SK-MEL-5 (cell line): ENCODE data around the gene CEP135. TPM values are rescaled to one million over a fixed set of nuclear protein-coding genes. Genes with fewer than 3 reads are reported as not detected.

Experiments used
- DNase-seq: peaks from one replicate; pipeline ENCODE4 v3.0.0-alpha.2; 2016; ENCODE audit warnings: low read depth, low spot score
- in situ Hi-C: cut with HindIII; loops from 2 replicates; pipeline ENCODE4 v1.10.0; 2016; ENCODE audit warnings: low sequenced_read_pairs, high pct_unique_total_duplicates, low pct_unique_long_range_greater_than_20kb
- polyA plus RNA-seq, 2 experiments: library from polyadenylated mRNA; depleted of rRNA; stranded (reverse); fragments of >200 nt; gene quantifications; 2 replicates each; pipeline ENCODE4 v1.2.3, GENCODE V29; 2015
- total RNA-seq: library from RNA; depleted of rRNA; stranded (reverse); fragments of >200 nt; shearing (Covaris generic); gene quantifications from 2 replicates; pipeline ENCODE4 v1.2.3, GENCODE V29; 2014; rRNA removed

CEP135 gene
- 4.5 and 4.8 TPM in 2 replicates for total RNA-seq
- polyA plus RNA-seq (2015; cell fraction: cytosol; rRNA removed), result 2.4 and 5.5 TPM in 2 replicates
- 9.0 and 9.4 TPM in 2 replicates for polyA plus RNA-seq (2015; cell fraction: nucleus; rRNA removed)

GRCh38 chr4:55948726-55949481, at the start of gene CEP135:
Gene CEP135, plus strand, starts transcription at chr4:55948945. Its CDS starts 3,186 bp downstream, at chr4:55952131.
- in situ Hi-C loops, result no loop called here
- peak; percentile 91 for DNase-seq

GRCh38 chr4:55902677-55903076, 46.1 kb upstream of the CEP135 start:
- in situ Hi-C loops, result no loop called here
- no peak for DNase-seq

- in situ Hi-C loops, result no loop called here
These were observed 45.2 kb upstream of the CEP135 start for GRCh38 chr4:55903577-55903976.

DNA sequence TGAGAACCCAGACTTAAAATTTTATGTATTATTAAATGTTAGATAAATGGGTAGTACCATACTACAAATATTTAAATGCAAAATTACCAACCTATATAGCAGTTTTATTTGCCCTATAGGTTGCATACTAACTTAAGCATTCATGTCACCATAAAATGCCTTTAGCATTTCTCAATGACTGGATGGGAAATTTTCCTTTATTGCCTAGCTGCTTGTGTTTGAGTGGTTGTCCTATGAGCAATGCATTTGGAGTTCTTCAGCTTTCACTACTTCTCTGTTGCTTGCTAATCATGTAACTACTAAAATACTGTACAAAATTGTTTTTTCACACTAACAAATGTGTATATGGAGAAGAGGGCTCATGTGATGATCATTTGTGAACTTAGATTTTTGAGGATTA, 44.2 kb upstream of the CEP135 start:
- DNase-seq, result no peak
- in situ Hi-C loops, result no loop called here

More at GRCh38 chr4:55903577-55903976, 45.2 kb upstream of the CEP135 start:
- DNase-seq, result no peak

DNA sequence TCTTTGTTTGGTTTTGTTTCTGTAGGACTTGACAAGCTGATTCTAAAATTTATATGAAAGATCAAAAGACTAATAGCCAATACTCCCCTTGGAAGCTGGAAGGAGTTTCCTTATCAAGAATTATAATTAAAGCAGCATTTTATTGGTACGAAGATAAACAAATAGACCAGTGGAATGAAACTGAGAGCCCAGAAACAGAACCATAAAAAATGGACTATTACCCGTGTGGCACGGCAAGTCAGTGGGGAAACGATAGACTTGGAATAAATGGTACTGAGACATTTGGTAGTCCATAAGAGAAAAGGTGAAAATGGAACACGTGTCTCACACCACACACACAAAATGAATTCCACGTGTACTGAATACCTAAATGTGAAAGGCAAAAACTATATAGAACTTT, 42.4 kb upstream of the CEP135 start:
- in situ Hi-C loops, result no loop called here
- no peak for DNase-seq

DNA sequence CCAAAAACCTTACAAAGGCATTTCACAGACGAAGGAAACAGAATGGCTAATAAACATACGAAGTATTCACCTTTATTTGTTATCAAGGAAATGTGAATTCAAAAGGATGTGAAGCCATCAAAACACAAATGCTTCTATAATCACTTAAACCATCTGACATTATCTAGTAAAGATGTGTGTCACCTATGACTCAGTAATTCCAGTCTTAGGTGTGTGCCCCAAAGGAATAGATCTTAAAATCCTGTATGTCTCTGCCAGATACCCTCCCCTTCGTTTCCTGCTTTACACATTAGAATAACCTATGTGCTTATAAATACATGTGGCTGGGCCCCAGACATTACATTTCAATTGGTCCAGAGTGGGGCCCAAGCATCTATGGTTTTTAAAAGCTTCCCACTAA, 41.8 kb upstream of the CEP135 start:
- in situ Hi-C loops, result no loop called here
- no peak for DNase-seq

- DNase-seq, result no peak
- in situ Hi-C loops, result no loop called here
These were observed 41.3 kb upstream of the CEP135 start for GRCh38 chr4:55907469-55907868.

GRCh38 chr4:55910140-55910539, 38.6 kb upstream of the CEP135 start:
- in situ Hi-C loops, result no loop called here
- DNase-seq, result no peak

DNA sequence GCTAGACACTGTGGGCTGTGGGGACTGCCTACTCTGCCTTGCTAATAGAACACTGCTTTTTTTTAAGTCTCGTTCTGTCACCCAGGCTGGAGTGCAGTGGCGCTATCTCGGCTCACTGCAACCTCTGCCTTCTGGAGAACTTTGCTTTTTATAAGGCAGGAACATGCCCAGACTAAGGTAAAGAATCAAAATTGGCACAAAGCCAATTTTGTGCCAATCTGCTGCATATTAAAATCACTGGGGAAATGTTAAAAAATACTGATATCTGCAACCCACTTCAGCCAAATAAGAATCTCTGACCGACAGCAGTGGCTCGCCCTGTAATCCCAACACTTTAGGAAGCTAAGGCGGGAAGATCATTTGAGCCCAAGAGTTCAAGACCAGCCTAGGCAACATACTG, 36.5 kb upstream of the CEP135 start:
- no peak for DNase-seq
- in situ Hi-C loops, result no loop called here

GRCh38 chr4:55920571-55920970, 28.2 kb upstream of the CEP135 start:
- in situ Hi-C loops, result no loop called here
- peak; percentile 7 for DNase-seq

DNA sequence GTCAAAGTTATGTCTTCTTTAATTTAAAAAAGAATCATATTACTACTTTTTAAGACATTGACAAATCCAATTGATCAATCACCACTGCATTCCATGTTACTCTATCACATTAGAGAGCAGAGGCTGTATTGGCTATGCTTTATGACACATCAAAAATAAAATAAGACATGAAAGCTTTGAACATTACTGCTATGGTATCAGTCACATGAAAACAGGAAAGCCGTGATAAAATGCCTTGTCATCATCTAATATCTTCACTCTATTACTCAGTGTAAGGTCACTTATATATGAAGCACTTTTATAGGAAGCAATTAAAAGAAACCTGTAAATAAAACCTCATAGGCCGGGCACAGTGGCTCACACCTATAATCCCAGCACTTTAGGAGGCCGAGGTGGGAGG, 27.7 kb upstream of the CEP135 start:
- in situ Hi-C loops, result no loop called here
- no peak for DNase-seq

DNA sequence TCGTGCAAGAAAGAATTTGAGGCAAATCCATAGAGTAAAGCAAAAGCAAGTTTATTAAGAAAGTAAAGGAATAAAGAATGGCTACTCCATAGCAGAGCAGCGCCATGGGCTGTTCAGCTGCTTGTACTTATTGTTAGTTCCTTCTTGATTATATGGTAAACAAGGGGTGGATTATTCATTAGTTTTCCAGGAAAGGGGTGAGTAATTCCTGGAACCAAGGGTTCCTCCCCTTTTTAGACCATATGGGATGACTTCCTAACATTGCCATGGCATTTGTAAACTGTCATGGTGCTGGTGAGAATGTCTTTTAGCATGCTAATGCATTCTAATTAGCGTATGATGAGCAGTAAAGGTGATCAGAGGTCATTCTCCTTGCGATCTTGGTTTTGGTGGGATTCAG, 23.5 kb upstream of the CEP135 start:
- no peak for DNase-seq
- in situ Hi-C loops, result no loop called here

- DNase-seq, result no peak
- in situ Hi-C loops, result no loop called here
These were observed 22.1 kb upstream of the CEP135 start for GRCh38 chr4:55926610-55927009.

DNA sequence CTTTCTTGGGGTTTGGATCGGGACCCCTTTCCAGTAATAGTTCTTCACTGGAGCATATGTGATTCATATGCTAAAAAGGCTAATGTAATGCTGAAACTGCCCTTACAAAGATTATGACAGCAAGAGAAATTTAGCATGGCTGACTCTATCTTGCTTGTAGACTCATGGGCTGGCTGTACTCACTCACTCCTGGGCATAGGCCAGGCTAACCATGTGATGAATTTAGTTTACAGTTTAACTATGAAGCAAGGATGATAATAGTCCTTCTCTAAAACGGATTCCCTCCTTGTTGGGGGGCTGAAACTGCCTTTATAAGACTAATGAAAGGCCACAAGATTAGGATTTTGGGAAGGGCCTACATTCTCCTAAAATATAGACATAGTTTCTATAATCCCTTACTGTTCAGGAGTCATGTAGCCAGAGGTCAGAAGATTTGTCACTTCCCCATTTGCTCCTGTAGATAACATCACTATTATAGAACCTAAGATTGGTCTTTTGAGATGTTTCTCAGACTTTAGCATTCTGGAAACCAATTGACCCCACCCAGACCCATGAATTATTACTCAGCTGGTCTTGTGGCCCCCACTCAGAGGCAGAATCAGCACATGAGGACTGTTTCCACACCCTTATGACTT, 20.8 kb upstream of the CEP135 start:
- no peak for DNase-seq
- in situ Hi-C loops, result no loop called here

- no peak for DNase-seq
- in situ Hi-C loops, result no loop called here
These were observed 19.9 kb upstream of the CEP135 start for GRCh38 chr4:55928846-55929245.

GRCh38 chr4:55931043-55931442, 17.7 kb upstream of the CEP135 start:
- DNase-seq, result no peak
- in situ Hi-C loops, result no loop called here

GRCh38 chr4:55931833-55932232, 16.9 kb upstream of the CEP135 start:
- no peak for DNase-seq
- in situ Hi-C loops, result no loop called here

DNA sequence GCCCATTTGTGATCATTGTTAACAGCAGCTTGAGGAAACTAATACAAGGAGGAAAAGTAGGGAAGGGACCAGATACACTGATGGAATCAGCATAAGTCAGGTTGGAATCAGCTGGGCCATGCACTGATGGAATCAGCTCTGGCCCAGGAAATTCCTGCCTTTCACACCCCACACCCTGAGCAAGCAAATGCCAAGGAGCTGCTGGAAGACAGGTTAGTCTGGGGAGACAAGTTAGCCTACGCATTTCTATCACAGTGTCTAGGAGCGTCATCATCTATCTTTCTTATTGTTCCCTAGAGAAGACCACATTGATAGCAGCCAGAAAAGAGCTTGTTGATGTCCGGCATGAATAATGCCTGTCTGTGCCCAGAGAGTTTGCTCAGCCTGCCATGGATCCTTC, 16.2 kb upstream of the CEP135 start:
- in situ Hi-C loops, result no loop called here
- DNase-seq, result no peak

DNA sequence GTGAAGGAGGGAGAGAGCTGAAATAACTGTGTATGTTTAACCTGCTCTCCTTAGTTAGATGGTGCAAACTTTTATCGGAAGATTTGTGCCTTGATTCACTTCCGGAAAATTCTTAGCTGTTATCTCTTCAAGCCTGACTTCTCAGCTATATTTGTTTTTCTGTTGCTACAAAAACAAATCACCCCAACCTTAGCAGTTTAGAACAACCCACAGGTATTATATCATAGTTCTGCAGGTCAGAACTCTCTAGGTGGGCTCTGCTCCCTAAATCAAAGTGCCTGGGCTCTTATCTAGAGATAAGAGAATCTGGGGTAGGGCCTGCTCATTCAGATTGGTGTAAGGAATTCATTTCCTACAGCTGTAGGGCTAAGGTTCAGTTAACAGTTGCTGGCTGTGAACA, 15.1 kb upstream of the CEP135 start:
- DNase-seq, result no peak
- in situ Hi-C loops, result no loop called here
